Measurements from ENCODE around the gene NHLRC2. TPM values are rescaled to one million over a fixed set of nuclear protein-coding genes. Genes with fewer than 3 reads are reported as not detected.

The NHLRC2 gene
- total RNA-seq, 2 donors from 2014 or later, result 14.0 to 20.5 TPM

GRCh38 chr10:113953505-113954272 is 99.2 kb downstream of the NHLRC2 start:
- no peak overlapping the region for H3K4me3 Mint-ChIP-seq
- H3K9me3 Mint-ChIP-seq, result no peaks in the 10 kb centered on the region
- H3K4me1 Mint-ChIP-seq, result peaks cover under 1% of the 10 kb centered on the region
- no peak overlapping the region for H3K27ac Mint-ChIP-seq
- ATAC-seq (replicated peaks), result no peak
- no peaks in the 10 kb centered on the region for H3K36me3 Mint-ChIP-seq (ENCODE audit: low read depth)
- H3K27me3 Mint-ChIP-seq, result peaks cover 5% of the 10 kb centered on the region

GRCh38 chr10:113954409-113954808 is 99.9 kb downstream of the NHLRC2 start:
- no peak for ATAC-seq (replicated peaks)
- H3K9me3 Mint-ChIP-seq, result no peaks in the 10 kb centered on the region
- H3K4me3 Mint-ChIP-seq, result no peak overlapping the region
- no peaks in the 10 kb centered on the region for H3K36me3 Mint-ChIP-seq (ENCODE audit: low read depth)
- H3K4me1 Mint-ChIP-seq, result peaks cover 4% of the 10 kb centered on the region
- no peak overlapping the region for H3K27ac Mint-ChIP-seq
- peaks cover 5% of the 10 kb centered on the region for H3K27me3 Mint-ChIP-seq

- Mint-ChIP-seq H3K27me3 (no peaks in the 10 kb centered on the region), H3K4me3 (no peak overlapping the region), H3K4me1 (peaks cover 22% of the 10 kb centered on the region), H3K27ac (no peak overlapping the region), H3K36me3 (ENCODE audit: low read depth) (no peaks in the 10 kb centered on the region), H3K9me3 (no peaks in the 10 kb centered on the region)
- ATAC-seq (replicated peaks), result no peak
Observed at GRCh38 chr10:113957013-113957412, 102.6 kb downstream of the NHLRC2 start.

GRCh38 chr10:113958631-113959382 is 104.3 kb downstream of the NHLRC2 start:
- peak; percentile 41 for ATAC-seq (replicated peaks)
- no peaks in the 10 kb centered on the region for H3K27me3 Mint-ChIP-seq
- no peak overlapping the region for H3K27ac Mint-ChIP-seq
- H3K4me3 Mint-ChIP-seq, result no peak overlapping the region
- H3K36me3 Mint-ChIP-seq (ENCODE audit: low read depth), result no peaks in the 10 kb centered on the region
- no peaks in the 10 kb centered on the region for H3K9me3 Mint-ChIP-seq
- peaks cover 26% of the 10 kb centered on the region for H3K4me1 Mint-ChIP-seq

- no peak overlapping the region for H3K27ac Mint-ChIP-seq
- no peak for ATAC-seq (replicated peaks)
- no peaks in the 10 kb centered on the region for H3K9me3 Mint-ChIP-seq
- no peaks in the 10 kb centered on the region for H3K36me3 Mint-ChIP-seq (ENCODE audit: low read depth)
- no peak overlapping the region for H3K4me3 Mint-ChIP-seq
- no peaks in the 10 kb centered on the region for H3K27me3 Mint-ChIP-seq
- H3K4me1 Mint-ChIP-seq, result peaks cover 26% of the 10 kb centered on the region
Observed at GRCh38 chr10:113959383-113959760, 104.9 kb downstream of the NHLRC2 start.

GRCh38 chr10:113960617-113961181 is 106.2 kb downstream of the NHLRC2 start:
- Mint-ChIP-seq H3K9me3 (no peaks in the 10 kb centered on the region), H3K4me3 (peak overlapping the region; percentile 59)
- peak; percentile 45 for ATAC-seq (replicated peaks)

GRCh38 chr10:113961182-113962031 is 106.9 kb downstream of the NHLRC2 start:
- ATAC-seq (replicated peaks), result peak; percentile 87
- Mint-ChIP-seq H3K27me3 (no peaks in the 10 kb centered on the region), H3K27ac (peak overlapping the region; percentile 4), H3K36me3 (ENCODE audit: low read depth) (no peaks in the 10 kb centered on the region), H3K4me3 (peak overlapping the region; percentile 59), H3K4me1 (peaks cover 26% of the 10 kb centered on the region), H3K9me3 (no peaks in the 10 kb centered on the region)

More at GRCh38 chr10:113960617-113961181, 106.2 kb downstream of the NHLRC2 start:
- Mint-ChIP-seq H3K4me1 (peaks cover 26% of the 10 kb centered on the region), H3K36me3 (ENCODE audit: low read depth) (no peaks in the 10 kb centered on the region), H3K27me3 (no peaks in the 10 kb centered on the region), H3K27ac (peak overlapping the region; percentile 4)

GRCh38 chr10:113965077-113965476 is 110.6 kb downstream of the NHLRC2 start:
- peaks cover 21% of the 10 kb centered on the region for H3K4me1 Mint-ChIP-seq
- no peak overlapping the region for H3K27ac Mint-ChIP-seq
- no peak for ATAC-seq (replicated peaks)
- H3K27me3 Mint-ChIP-seq, result no peaks in the 10 kb centered on the region
- no peaks in the 10 kb centered on the region for H3K36me3 Mint-ChIP-seq (ENCODE audit: low read depth)
- H3K9me3 Mint-ChIP-seq, result peaks cover 5% of the 10 kb centered on the region
- H3K4me3 Mint-ChIP-seq, result no peak overlapping the region

GRCh38 chr10:113965683-113966082 is 111.2 kb downstream of the NHLRC2 start:
- no peaks in the 10 kb centered on the region for H3K27me3 Mint-ChIP-seq
- ATAC-seq (replicated peaks), result no peak
- no peak overlapping the region for H3K27ac Mint-ChIP-seq
- peaks cover 5% of the 10 kb centered on the region for H3K9me3 Mint-ChIP-seq
- no peak overlapping the region for H3K4me3 Mint-ChIP-seq
- no peaks in the 10 kb centered on the region for H3K36me3 Mint-ChIP-seq (ENCODE audit: low read depth)
- H3K4me1 Mint-ChIP-seq, result peaks cover 16% of the 10 kb centered on the region

Other genes starting within 250 kb of the NHLRC2 start
- gene NRAP, start 190.6 kb upstream of the NHLRC2 start, total RNA-seq, result not detected
- 10 to 100 TPM in 1 of 2 donors, 1 to 10 TPM in 1; 6.1 to 19.8 TPM for gene CASP7, start 174.7 kb upstream of the NHLRC2 start, total RNA-seq
- not detected for gene PLEKHS1, start 103.0 kb upstream of the NHLRC2 start, total RNA-seq
- 10 to 100 TPM in 1 of 2 donors, 1 to 10 TPM in 1; 7.9 to 13.5 TPM for gene DCLRE1A, start 579 bp upstream of the NHLRC2 start, total RNA-seq
- not detected for gene ADRB1, start 189.2 kb downstream of the NHLRC2 start, total RNA-seq